Activated CD4-positive, alpha-beta T cell treated with anti-CD3 and anti-CD28 coated beads, Interleukin-2, amount 50 U/mL, for 48 hours (primary cell): ENCODE results near the gene HS6ST2.
"Not testable (repeated sequence)": the region's sequence is repeated elsewhere in the genome, so short reads cannot be mapped to it uniquely, and the experiment has no call there.

Experiments used
- DNase-seq, 2 experiments: peaks; one replicate each; pipeline ENCODE4 v3.0.0-alpha.2; 2020

The HS6ST2 gene

GRCh38 chrX:132958091-132958703 is at the start of gene HS6ST2:
HS6ST2 (minus strand) TSS chrX:132958629.
- DNase-seq = peak; percentile 1 to 11

GRCh38 chrX:133007458-133007857 is 49.0 kb upstream of the HS6ST2 start:
- no peak for DNase-seq

GRCh38 chrX:133005616-133006015 is 47.2 kb upstream of the HS6ST2 start:
- no peak for DNase-seq

DNA sequence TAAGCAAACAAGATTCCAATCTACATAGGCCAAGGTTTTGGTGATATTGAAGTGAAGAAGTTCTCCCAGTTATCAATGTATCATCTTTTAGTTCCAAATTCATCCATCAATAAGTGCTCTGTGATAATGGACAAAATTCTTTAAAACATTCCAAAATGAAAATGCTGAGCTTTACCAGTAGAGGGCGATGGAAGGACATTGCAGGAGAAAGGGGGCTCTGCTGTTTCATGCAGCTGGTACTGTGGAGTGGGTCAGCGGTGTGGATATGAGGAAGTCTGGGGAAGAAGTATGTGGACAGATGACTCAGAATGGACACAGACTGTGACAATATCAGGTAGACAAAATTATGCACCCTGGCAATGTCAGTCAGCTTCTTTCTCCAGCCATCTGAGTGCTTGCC is 46.6 kb upstream of the HS6ST2 start:
- DNase-seq = no peak

DNA sequence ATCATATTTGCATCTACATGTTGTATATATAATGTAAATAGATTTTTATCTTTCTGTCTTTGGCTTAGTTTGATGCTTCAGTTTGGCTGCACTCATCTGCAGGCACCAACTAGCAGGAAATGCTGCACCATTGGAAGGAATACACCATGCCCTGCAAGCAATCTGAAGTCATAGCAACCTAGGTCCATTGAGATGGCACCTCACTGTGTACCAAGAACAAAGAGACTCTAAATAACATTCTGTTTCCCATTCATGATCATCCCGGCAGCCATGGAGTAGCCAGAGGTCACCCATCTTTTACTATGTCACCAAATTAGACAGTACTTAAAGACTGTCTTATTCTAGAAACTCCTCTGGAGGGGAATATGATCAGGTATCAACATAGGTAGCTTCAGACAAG is 40.8 kb upstream of the HS6ST2 start:
- no peak for DNase-seq

- no peak for DNase-seq
Observed at GRCh38 chrX:132990835-132991234, 32.4 kb upstream of the HS6ST2 start.

- DNase-seq = no peak
Observed at GRCh38 chrX:132986556-132986955, 28.1 kb upstream of the HS6ST2 start.

- no peak for DNase-seq
Observed at GRCh38 chrX:132984058-132984650, 25.7 kb upstream of the HS6ST2 start.

DNA sequence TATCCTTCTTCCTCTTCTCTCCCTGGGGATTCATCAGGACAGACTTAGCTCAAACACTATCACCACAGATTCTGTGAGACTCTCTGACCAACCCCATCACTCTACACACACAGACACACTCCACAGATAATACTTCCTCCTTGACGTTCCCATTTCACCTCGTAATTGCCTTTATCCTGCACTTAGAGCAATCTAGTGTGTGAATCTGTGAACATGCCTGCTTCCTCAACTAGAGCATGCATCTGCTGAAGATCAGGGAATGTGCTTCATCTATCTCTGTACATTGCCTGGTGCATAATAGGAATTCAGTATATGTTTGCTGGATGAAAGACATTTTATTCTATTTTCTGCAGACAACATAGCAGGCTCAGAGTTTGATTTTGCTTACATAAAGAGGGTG is 25.1 kb upstream of the HS6ST2 start:
- DNase-seq = no peak

DNA sequence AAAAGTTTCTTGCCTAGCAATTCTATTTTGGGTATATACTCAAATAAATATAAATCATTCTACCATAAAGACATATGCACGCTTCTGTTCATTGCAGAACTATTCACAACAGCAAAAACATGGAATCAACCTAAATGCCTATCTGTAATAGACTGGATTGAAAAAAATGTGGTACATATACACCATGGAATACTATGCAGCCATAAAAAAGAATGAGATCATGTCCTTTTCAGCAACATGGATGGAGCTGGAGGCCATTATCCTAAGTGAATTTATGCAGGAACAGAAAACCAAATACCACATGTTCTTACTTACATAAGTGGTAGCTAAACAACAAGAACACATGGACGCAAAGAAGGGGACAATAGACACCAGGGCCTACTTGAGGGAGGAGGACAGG is 21.6 kb upstream of the HS6ST2 start:
- DNase-seq = not testable (repeated sequence)

- DNase-seq = no peak
Observed at GRCh38 chrX:132968296-132968949, 10.0 kb upstream of the HS6ST2 start.

DNA sequence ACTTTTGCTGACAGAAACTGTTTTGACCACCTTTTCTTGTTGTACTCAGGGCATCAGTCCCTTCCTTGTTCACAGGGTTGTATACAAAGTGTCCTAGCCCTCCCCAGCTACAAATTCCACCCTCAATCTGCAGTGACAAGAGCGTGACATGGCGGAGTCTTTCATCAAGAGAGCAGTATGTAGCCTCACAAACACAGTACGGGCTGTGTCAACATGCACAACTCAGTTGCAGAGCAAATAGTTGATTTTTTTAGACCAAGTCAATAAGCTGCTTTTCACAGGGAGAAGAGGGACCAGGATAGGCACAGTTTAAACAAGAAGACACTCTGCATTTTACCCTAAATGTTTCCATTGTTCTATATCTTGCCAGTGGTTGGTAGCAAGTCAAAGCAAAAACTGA is 8.6 kb upstream of the HS6ST2 start:
- no peak for DNase-seq

DNA sequence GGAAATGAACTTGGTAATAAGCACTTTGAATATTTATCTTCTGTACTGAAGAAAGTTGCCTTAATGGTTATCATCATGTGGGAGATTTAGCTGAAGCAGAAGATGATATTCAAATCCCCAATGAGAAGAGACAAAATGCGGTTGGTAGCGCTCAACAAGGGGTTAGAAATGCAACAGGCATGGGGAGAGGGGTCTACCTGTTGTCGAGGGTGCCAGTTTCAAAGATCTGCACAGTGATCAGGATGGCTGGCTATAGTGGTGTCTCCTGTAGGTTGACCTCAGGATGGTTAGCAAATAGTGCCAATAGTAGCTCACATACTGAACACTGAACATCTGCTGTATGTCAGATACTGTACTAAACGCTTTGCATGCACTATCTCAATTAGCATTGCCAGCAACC is 7.0 kb upstream of the HS6ST2 start:
- DNase-seq = no peak

DNA sequence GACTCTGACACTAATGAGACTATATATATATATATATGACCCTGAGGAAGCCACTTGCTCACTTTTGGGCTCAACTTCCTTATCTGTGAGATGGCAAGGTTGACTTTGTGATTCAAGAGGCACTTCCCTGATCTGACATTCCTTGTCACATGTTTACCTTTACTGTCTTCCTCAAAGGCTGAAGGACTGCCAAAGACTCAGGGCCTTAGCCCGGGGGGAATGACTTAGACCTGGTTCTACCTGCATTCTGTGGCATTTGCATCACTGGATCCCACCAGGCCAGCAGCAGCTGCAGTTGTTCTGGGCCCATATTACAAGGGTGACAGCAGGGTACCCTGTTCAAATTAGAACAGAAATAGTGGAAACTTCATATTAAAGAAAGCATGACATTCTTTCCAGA is 3.1 kb upstream of the HS6ST2 start:
- DNase-seq = no peak

DNA sequence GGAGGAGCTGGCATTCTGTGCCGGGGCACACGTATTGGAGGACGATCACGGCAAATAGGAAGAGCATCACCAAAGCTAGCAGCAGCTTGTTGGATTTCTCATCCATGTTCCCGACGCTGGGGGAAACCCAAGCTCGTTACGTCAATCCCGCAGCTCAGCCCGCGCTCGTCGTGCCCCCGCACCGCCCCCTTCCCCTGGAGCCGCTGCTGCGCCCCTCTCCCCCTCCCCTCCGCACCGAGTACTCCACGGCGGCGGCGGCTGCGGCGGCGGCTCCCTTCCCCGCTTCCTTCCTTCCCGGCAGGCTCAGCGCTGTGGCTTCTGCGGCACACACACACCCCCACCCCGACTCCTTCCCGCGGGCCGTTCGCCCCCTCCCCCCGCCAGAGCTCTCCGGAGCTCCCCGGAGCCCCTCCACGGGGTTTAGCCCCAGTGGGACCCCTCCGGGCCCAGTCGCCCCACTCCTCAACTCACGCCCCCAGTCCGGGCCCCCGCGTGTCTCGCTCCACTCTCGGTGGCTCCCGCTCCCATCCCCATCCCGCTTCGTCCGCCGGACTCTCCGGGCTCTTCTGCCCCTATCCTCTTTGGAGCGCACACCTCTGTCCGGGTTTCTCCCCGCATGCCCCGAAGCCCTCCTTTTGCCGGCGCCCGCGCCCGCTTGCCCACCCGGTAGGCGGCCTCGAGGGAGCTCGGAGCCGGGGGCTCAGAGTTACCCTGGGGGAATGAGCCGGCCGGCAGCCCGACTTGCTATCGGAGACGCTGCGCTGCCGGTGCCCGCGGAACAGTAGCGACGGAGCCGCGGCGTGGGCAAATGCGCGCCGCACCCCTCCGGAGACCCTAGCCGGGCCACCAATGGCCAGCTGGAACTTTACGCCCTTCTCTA is 978 bp downstream of the HS6ST2 start:
- peak in 1 of 2 experiments; percentile 12 for DNase-seq

GRCh38 chrX:132956421-132957210 is 1.8 kb downstream of the HS6ST2 start:
- DNase-seq = peak in 1 of 2 experiments; percentile 2

GRCh38 chrX:132955690-132956089 is 2.7 kb downstream of the HS6ST2 start:
- DNase-seq = no peak

DNA sequence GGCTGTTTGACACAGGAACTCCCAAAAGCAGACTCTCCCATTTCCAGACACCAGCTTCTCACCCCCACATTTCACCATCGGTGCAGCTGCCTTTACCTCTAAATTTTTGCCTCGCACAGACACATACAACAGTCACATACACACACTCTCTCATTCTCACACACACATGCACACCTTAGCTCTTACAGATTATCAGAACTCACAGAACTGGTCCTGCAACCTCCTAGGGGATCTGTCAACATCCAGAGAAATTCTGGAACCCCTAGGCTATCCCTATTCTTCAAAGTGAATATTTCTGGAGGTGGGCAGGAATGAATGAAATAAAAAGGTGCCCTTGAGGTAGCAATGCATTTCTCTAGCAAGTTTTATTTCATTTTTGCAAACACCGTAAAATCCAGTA is 4.1 kb downstream of the HS6ST2 start:
- no peak for DNase-seq

DNA sequence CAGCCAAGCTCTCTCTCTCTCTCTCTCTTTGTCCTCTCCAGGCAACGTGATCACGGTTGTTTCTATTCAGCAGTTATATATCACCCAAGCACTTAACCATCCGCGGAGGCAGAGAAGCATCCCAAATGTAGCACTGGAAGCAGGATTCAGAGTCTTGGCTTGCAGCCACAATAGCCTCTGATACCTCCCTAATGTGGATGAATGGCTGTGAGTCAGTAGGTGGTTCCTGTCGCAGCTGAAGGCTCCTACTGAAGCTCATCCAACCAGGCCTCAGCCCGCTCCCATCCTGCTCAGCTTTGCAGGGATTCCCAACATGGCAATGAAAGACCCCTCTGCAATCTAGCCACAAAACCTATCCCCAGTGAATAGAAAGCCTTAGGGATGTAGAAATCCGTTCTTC is 5.1 kb downstream of the HS6ST2 start:
- no peak for DNase-seq

DNA sequence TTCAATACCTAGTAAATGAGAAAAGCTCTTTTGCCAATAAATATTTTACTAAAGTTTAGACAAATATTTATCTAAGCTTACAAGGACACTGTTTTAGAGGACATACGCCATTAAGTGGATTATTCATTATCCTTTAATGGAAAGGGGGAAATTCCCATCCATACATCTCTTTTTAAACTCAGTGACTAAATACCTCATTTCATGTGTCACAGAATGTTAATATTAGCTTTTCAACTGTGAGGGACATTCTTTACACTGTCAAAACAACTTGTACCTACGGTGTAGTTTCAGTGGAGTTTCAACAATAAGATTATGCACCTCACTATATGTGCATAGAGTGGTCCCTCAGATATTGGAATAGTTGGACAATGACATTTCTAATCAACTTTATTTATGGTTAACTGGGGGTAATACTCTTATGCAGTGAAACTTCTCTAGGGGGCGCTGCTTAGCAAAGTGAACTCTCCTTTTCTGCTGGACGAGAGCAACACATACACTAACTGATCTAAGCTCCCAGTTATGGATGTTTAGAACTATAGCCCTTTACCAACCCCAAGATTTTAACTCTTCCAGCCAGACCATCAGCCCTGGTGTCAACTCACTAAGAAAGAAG is 9.7 kb downstream of the HS6ST2 start:
- no peak for DNase-seq

GRCh38 chrX:132945055-132945599 is 13.3 kb downstream of the HS6ST2 start:
- DNase-seq = not testable (repeated sequence)
